HS-27A (cell line): ENCODE data around the gene PCMTD2.
"Not testable (repeated sequence)": the region's sequence is repeated elsewhere in the genome, so short reads cannot be mapped to it uniquely, and the experiment has no call there.

Experiments used
- DNase-seq: peaks from one replicate; pipeline ENCODE4 v3.0.0-alpha.2; 2012; ENCODE audit warnings: low read depth, missing footprints

The PCMTD2 gene

GRCh38 chr20:64256282-64256935 is 861 bp downstream of the PCMTD2 start:
- DNase-seq, result no peak

- no peak for DNase-seq
Measured at GRCh38 chr20:64257107-64257757, 1.7 kb downstream of the PCMTD2 start.

- DNase-seq, result no peak
Measured at GRCh38 chr20:64258071-64258823, 2.7 kb downstream of the PCMTD2 start.

- DNase-seq, result no peak
Measured at GRCh38 chr20:64260239-64260638, 4.7 kb downstream of the PCMTD2 start.

- DNase-seq, result no peak
Measured at GRCh38 chr20:64261138-64261537, 5.6 kb downstream of the PCMTD2 start.

GRCh38 chr20:64264091-64264490 is 8.5 kb downstream of the PCMTD2 start:
- no peak for DNase-seq

- no peak for DNase-seq
Measured at GRCh38 chr20:64265201-64265600, 9.7 kb downstream of the PCMTD2 start.

- DNase-seq, result no peak
Measured at GRCh38 chr20:64266988-64267387, 11.4 kb downstream of the PCMTD2 start.

- no peak for DNase-seq
Measured at GRCh38 chr20:64268174-64268573, 12.6 kb downstream of the PCMTD2 start.

GRCh38 chr20:64269604-64270411 is 14.3 kb downstream of the PCMTD2 start:
- DNase-seq, result no peak

- DNase-seq, result no peak
Measured at GRCh38 chr20:64271636-64272035, 16.1 kb downstream of the PCMTD2 start.

GRCh38 chr20:64273109-64273508 is 17.6 kb downstream of the PCMTD2 start:
- DNase-seq, result no peak

GRCh38 chr20:64276817-64277216 is 21.3 kb downstream of the PCMTD2 start:
- DNase-seq, result no peak

GRCh38 chr20:64277571-64278316 is 22.2 kb downstream of the PCMTD2 start:
- DNase-seq, result no peak

- no peak for DNase-seq
Measured at GRCh38 chr20:64278317-64278681, 22.8 kb downstream of the PCMTD2 start.

GRCh38 chr20:64279826-64280459 is 24.4 kb downstream of the PCMTD2 start:
- no peak for DNase-seq

- no peak for DNase-seq
Measured at GRCh38 chr20:64280460-64280843, 24.9 kb downstream of the PCMTD2 start.

GRCh38 chr20:64283646-64284045 is 28.1 kb downstream of the PCMTD2 start:
- no peak for DNase-seq

GRCh38 chr20:64285579-64286446 is 30.3 kb downstream of the PCMTD2 start:
- DNase-seq, result not testable (repeated sequence)
